Testis (tissue), 3 donors: ENCODE results near the gene OPCML. TPM values are rescaled to one million over a fixed set of nuclear protein-coding genes. Genes with fewer than 3 reads are reported as not detected.

Experiments
- DNase-seq: peaks from one replicate; pipeline ENCODE4 v3.0.0-alpha.2; 2019
- H3K27ac ChIP-seq, 2 donors: fragments of 200-600 bp; sonication (generic); one replicate each; pipeline ENCODE4 v1.5.1; 2019
- H3K27me3 ChIP-seq: fragments of 200-600 bp; sonication (generic); one replicate; pipeline ENCODE4 v1.5.1; 2019
- H3K36me3 ChIP-seq: fragments of 200-600 bp; sonication (generic); one replicate; pipeline ENCODE4 v1.5.1; 2017; ENCODE audit warnings: low read depth; ENCODE audit errors: missing control alignments
- H3K4me1 ChIP-seq: fragments of 200-600 bp; sonication (generic); one replicate; pipeline ENCODE4 v1.5.1; 2019
- H3K4me3 ChIP-seq, 2 donors: fragments of 200-600 bp; sonication (generic); one replicate each; pipeline ENCODE4 v1.5.1; 2017 to 2019
- H3K9me3 ChIP-seq: fragments of 200-600 bp; sonication (generic); one replicate; pipeline ENCODE4 v1.5.1; 2017
- POLR2A ChIP-seq: fragments of 450-650 bp; IDR thresholded peaks from one replicate; pipeline ENCODE4 v1.6.1; 2017; ENCODE audit warnings: antibody characterized with exemption, mild to moderate bottlenecking, moderate library complexity
- WGBS, 2 donors: methylation state at CpG; one replicate each; pipeline ENCODE4 v1.1.5; 2018; 5-methylcytosine and 5-hydroxymethylcytosine counted together
- intact Hi-C: fragments of 100-400 bp; cut with DNase I; formaldehyde crosslinking; loops from one replicate; pipeline ENCODE4 v1.15.1; 2023; ENCODE audit warnings: low total_unique reads
- polyA plus RNA-seq: library from polyadenylated mRNA; stranded (reverse); fragments of 350-450 nt; fragmentation: Illumina TruSeq; extraction: RNeasy Lipid Tissue Mini Kit (QIAGEN cat#74804); gene quantifications from one replicate; pipeline ENCODE4 v1.2.3, GENCODE V29; 2014; ENCODE audit warnings: low read depth, low replicate concordance; ENCODE audit not compliant: insufficient read depth
- total RNA-seq, 2 donors: library from RNA; depleted of rRNA; stranded (reverse); fragments of >200 nt; gene quantifications; one replicate each; pipeline ENCODE4 v1.2.3, GENCODE V29; 2016
- TF ChIP-seq, protein P1 (sequence below), 3 experiments: fragments of 450-650 bp in 2 of 3; fragments of 200-600 bp in 1 of 3; sonication (generic) in 1 of 3; IDR thresholded peaks; one replicate each; pipeline ENCODE4 v1.5.1; 2016 to 2019; ENCODE audit warnings: antibody characterized with exemption in 3 of 3, mild to moderate bottlenecking in 2 of 3, moderate library complexity in 1 of 3

OPCML gene
- total and polyA plus RNA-seq, 3 donors from 2014 or later, result 0.16 to 2.7 (median 0.62) TPM

GRCh38 chr11:132914600-132914999 lies 617.7 kb downstream of the OPCML start:
- 88 to 93% methylated on average over 5 of the region's 5 CpGs for WGBS, 2 donors
- Histone ChIP-seq H3K27ac (no peak overlapping the region), H3K4me3 (no peak overlapping the region), H3K27me3 (no peaks in the 10 kb centered on the region), H3K36me3 (no peaks in the 10 kb centered on the region), H3K9me3 (no peaks in the 10 kb centered on the region), H3K4me1 (no peaks in the 10 kb centered on the region)
- intact Hi-C loops, result no loop called here
- TF ChIP-seq, protein P1, sequence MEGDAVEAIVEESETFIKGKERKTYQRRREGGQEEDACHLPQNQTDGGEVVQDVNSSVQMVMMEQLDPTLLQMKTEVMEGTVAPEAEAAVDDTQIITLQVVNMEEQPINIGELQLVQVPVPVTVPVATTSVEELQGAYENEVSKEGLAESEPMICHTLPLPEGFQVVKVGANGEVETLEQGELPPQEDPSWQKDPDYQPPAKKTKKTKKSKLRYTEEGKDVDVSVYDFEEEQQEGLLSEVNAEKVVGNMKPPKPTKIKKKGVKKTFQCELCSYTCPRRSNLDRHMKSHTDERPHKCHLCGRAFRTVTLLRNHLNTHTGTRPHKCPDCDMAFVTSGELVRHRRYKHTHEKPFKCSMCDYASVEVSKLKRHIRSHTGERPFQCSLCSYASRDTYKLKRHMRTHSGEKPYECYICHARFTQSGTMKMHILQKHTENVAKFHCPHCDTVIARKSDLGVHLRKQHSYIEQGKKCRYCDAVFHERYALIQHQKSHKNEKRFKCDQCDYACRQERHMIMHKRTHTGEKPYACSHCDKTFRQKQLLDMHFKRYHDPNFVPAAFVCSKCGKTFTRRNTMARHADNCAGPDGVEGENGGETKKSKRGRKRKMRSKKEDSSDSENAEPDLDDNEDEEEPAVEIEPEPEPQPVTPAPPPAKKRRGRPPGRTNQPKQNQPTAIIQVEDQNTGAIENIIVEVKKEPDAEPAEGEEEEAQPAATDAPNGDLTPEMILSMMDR (IDR thresholded peaks at IDR 0.05), result no peak
- no peak for TF ChIP-seq POLR2A
- no peak for DNase-seq

DNA sequence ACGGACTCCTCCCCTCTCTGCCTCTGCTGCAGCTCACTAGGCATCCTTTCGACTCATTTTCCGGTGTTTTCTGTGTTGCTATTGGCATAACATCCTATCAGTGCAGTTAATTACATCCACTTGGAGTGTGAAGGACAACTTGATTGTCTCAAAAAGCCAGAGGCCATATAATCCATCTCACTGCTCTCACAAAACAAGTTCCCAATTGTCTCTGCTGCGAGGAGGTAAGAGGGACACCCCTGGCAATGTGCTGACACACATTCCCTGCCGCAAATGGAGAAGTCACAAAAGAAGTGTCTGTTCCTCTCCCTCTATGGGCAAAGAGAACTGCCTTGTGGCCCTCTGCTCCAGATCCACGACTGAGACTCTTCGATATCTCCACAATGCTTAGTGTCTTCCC lies 618.4 kb downstream of the OPCML start:
- H3K9me3 ChIP-seq, result no peaks in the 10 kb centered on the region
- TF ChIP-seq POLR2A, result no peak
- TF ChIP-seq, protein P1 (IDR thresholded peaks at IDR 0.05), result no peak
- no peak overlapping the region for H3K4me3 ChIP-seq
- intact Hi-C loops, result no loop called here
- no peaks in the 10 kb centered on the region for H3K27me3 ChIP-seq
- H3K4me1 ChIP-seq, result no peaks in the 10 kb centered on the region
- H3K36me3 ChIP-seq, result no peaks in the 10 kb centered on the region
- 88 to 92% methylated on average over 7 of the region's 7 CpGs for WGBS, 2 donors
- no peak overlapping the region for H3K27ac ChIP-seq
- DNase-seq, result no peak

- no peak for DNase-seq
- 95 to 97% methylated on average over 6 of the region's 6 CpGs for WGBS, 2 donors
- Histone ChIP-seq H3K4me3 (no peak overlapping the region), H3K9me3 (no peaks in the 10 kb centered on the region), H3K27ac (no peak overlapping the region), H3K27me3 (no peaks in the 10 kb centered on the region), H3K36me3 (no peaks in the 10 kb centered on the region), H3K4me1 (no peaks in the 10 kb centered on the region)
- intact Hi-C loops, result no loop called here
- TF ChIP-seq POLR2A, result no peak
- TF ChIP-seq, protein P1 (IDR thresholded peaks at IDR 0.05), result no peak
These were observed 619.0 kb downstream of the OPCML start for GRCh38 chr11:132913295-132913694.

DNA sequence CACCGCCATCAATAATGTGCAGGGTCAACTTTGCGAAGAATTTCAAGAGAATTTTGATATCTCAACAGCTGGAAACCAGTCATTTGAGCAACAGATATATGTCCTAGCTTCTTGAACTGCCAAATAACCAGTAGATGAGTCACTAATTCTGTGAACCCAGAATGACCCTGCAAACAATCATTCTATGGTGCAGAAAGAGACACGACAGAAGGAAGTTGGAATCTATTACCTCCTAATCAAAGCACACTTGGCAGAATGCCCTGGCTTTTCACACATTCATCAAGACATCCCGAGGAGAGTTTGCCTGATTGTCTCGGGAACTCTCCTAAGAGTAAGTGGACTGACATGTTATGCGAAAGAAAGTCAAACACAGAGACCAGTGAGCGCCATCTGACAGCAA lies 621.1 kb downstream of the OPCML start:
- no peaks in the 10 kb centered on the region for H3K9me3 ChIP-seq
- H3K27me3 ChIP-seq, result no peaks in the 10 kb centered on the region
- intact Hi-C loops, result no loop called here
- 53 to 66% methylated on average over 7 of the region's 7 CpGs for WGBS, 2 donors
- TF ChIP-seq POLR2A, result no peak
- TF ChIP-seq, protein P1 (IDR thresholded peaks at IDR 0.05), result no peak
- H3K27ac ChIP-seq, result no peak overlapping the region
- H3K4me1 ChIP-seq, result no peaks in the 10 kb centered on the region
- DNase-seq, result no peak
- no peaks in the 10 kb centered on the region for H3K36me3 ChIP-seq
- no peak overlapping the region for H3K4me3 ChIP-seq

- WGBS, 2 donors, result 65 to 72% methylated on average over 13 to 18 of the region's 18 CpGs
- DNase-seq, result no peak
- Histone ChIP-seq H3K36me3 (no peaks in the 10 kb centered on the region), H3K4me1 (no peaks in the 10 kb centered on the region), H3K4me3 (no peak overlapping the region), H3K27me3 (no peaks in the 10 kb centered on the region), H3K27ac (no peak overlapping the region), H3K9me3 (no peaks in the 10 kb centered on the region)
- intact Hi-C loops, result no loop called here
- no peak for TF ChIP-seq POLR2A
- TF ChIP-seq, protein P1 (IDR thresholded peaks at IDR 0.05), result no peak
These were observed 622.1 kb downstream of the OPCML start for GRCh38 chr11:132910011-132910760.
